GM10847 (cell line): ENCODE measurements around the gene GREB1.

Experiments used
- POLR2A ChIP-seq: IDR thresholded peaks from 2 replicates; pipeline ENCODE4 v1.6.1; 2011; ENCODE audit not compliant: insufficient read length; ENCODE audit errors: extremely low read depth

Gene GREB1

GRCh38 chr2:11674983-11675382, 141.1 kb downstream of the GREB1 start:
- no peak for TF ChIP-seq POLR2A

- TF ChIP-seq POLR2A: no peak
Observed at GRCh38 chr2:11675423-11676112, 141.7 kb downstream of the GREB1 start.

- no peak for TF ChIP-seq POLR2A
Observed at GRCh38 chr2:11676640-11677039, 142.8 kb downstream of the GREB1 start.

- no peak for TF ChIP-seq POLR2A
Observed at GRCh38 chr2:11677136-11678055, 143.6 kb downstream of the GREB1 start.

GRCh38 chr2:11678306-11678960, 144.6 kb downstream of the GREB1 start:
- TF ChIP-seq POLR2A: no peak

GRCh38 chr2:11679016-11679415, 145.2 kb downstream of the GREB1 start:
- no peak for TF ChIP-seq POLR2A

GRCh38 chr2:11679486-11680181, 145.8 kb downstream of the GREB1 start:
- TF ChIP-seq POLR2A: no peak

- TF ChIP-seq POLR2A: no peak
Observed at GRCh38 chr2:11680182-11680900, 146.5 kb downstream of the GREB1 start.

- TF ChIP-seq POLR2A: no peak
Observed at GRCh38 chr2:11680901-11681721, 147.3 kb downstream of the GREB1 start.

- TF ChIP-seq POLR2A: no peak
Observed at GRCh38 chr2:11681722-11682589, 148.1 kb downstream of the GREB1 start.

GRCh38 chr2:11682590-11682915, 148.7 kb downstream of the GREB1 start:
- no peak for TF ChIP-seq POLR2A

GRCh38 chr2:11683476-11683875, 149.6 kb downstream of the GREB1 start:
- no peak for TF ChIP-seq POLR2A

GRCh38 chr2:11683966-11684365, 150.1 kb downstream of the GREB1 start:
- TF ChIP-seq POLR2A: no peak
